ENCODE results near the gene AGMAT.

The AGMAT gene

GRCh38 chr1:15557008-15557407, 27.8 kb downstream of the AGMAT start:
- Histone ChIP-seq H3K4me1 (no peaks in the 10 kb centered on the region), H3K9me3 (no peaks in the 10 kb centered on the region), H3K36me3 (no peaks in the 10 kb centered on the region), H3K27me3 (no peaks in the 10 kb centered on the region), H3K4me3 (ENCODE audit: low read depth, low read length) (no peak overlapping the region)
- TF ChIP-seq CTCF (IDR thresholded peaks at IDR 0.05; ENCODE audit: low read depth, low read length), result no peak
- no peak for DNase-seq

GRCh38 chr1:15550573-15550972, 34.3 kb downstream of the AGMAT start:
- Histone ChIP-seq H3K9me3 (no peaks in the 10 kb centered on the region), H3K4me3 (ENCODE audit: low read depth, low read length) (no peak overlapping the region), H3K27me3 (no peaks in the 10 kb centered on the region), H3K36me3 (no peaks in the 10 kb centered on the region), H3K4me1 (no peaks in the 10 kb centered on the region)
- no peak for DNase-seq
- TF ChIP-seq CTCF (IDR thresholded peaks at IDR 0.05; ENCODE audit: low read depth, low read length), result no peak

GRCh38 chr1:15546641-15547040, 38.2 kb downstream of the AGMAT start:
- DNase-seq, result no peak
- Histone ChIP-seq H3K9me3 (no peaks in the 10 kb centered on the region), H3K4me3 (ENCODE audit: low read depth, low read length) (no peak overlapping the region), H3K4me1 (no peaks in the 10 kb centered on the region), H3K27me3 (no peaks in the 10 kb centered on the region), H3K36me3 (no peaks in the 10 kb centered on the region)
- TF ChIP-seq CTCF (IDR thresholded peaks at IDR 0.05; ENCODE audit: low read depth, low read length), result no peak

- TF ChIP-seq CTCF (IDR thresholded peaks at IDR 0.05; ENCODE audit: low read depth, low read length), result no peak
- no peak for DNase-seq
- Histone ChIP-seq H3K9me3 (no peaks in the 10 kb centered on the region), H3K27me3 (no peaks in the 10 kb centered on the region), H3K4me1 (no peaks in the 10 kb centered on the region), H3K36me3 (no peaks in the 10 kb centered on the region), H3K4me3 (ENCODE audit: low read depth, low read length) (no peak overlapping the region)
These were observed 41.0 kb downstream of the AGMAT start for GRCh38 chr1:15543589-15544568.

GRCh38 chr1:15543251-15543588, 41.6 kb downstream of the AGMAT start:
- H3K36me3 ChIP-seq, result no peaks in the 10 kb centered on the region
- no peak overlapping the region for H3K4me3 ChIP-seq (ENCODE audit: low read depth, low read length)
- no peak for TF ChIP-seq CTCF (IDR thresholded peaks at IDR 0.05; ENCODE audit: low read depth, low read length)
- no peaks in the 10 kb centered on the region for H3K4me1 ChIP-seq
- H3K27me3 ChIP-seq, result no peaks in the 10 kb centered on the region
- no peak for DNase-seq
- H3K9me3 ChIP-seq, result no peaks in the 10 kb centered on the region

All from BE2C (cell line).